Measurements from ENCODE around the gene CAPN9.

The CAPN9 gene

GRCh38 chr1:230786385-230786753 lies 39.2 kb downstream of the CAPN9 start:
- Histone ChIP-seq H3K9me3 (ENCODE audit: control insufficient read depth, insufficient read depth, low read depth, low read length) (no peaks in the 10 kb centered on the region), H3K36me3 (ENCODE audit: control insufficient read depth in 2 of 2, insufficient read depth in 1 of 2, low read length in 2 of 2) (no peaks in the 10 kb centered on the region), H3K4me1 (ENCODE audit: control insufficient read depth, insufficient read depth, low read length) (no peaks in the 10 kb centered on the region), H3K4me3 (ENCODE audit: low read depth, low read length) (no peak overlapping the region), H3K27ac (ENCODE audit: extremely low read depth, low read depth, low read length) (no peak overlapping the region)
- POLR2A ChIA-PET: interaction anchor here (0.6 kb wide), 1 partner anchor 145 kb away, joined by 3 read pairs; no protein-coding TSS in a partner anchor
- CTCF ChIA-PET: interaction anchor here (0.7 to 1.6 kb wide), 2 partner anchors 144 to 970 kb away, joined by 3 read pairs; no protein-coding TSS in a partner anchor
- TF ChIP-seq ZNF626 (tag by site-specific recombination; IDR thresholded peaks at IDR 0.05): no peak
- TF ChIP-seq ZNF16 (tag by site-specific recombination; IDR thresholded peaks at IDR 0.05; ENCODE audit: low read depth): no peak
- no peak for TF ChIP-seq INSM2 (tag by site-specific recombination; IDR thresholded peaks at IDR 0.05)
- TF ChIP-seq ZNF777 (tag by site-specific recombination; IDR thresholded peaks at IDR 0.05; ENCODE audit: borderline replicate concordance): no peak
- TF ChIP-seq, protein P1, sequence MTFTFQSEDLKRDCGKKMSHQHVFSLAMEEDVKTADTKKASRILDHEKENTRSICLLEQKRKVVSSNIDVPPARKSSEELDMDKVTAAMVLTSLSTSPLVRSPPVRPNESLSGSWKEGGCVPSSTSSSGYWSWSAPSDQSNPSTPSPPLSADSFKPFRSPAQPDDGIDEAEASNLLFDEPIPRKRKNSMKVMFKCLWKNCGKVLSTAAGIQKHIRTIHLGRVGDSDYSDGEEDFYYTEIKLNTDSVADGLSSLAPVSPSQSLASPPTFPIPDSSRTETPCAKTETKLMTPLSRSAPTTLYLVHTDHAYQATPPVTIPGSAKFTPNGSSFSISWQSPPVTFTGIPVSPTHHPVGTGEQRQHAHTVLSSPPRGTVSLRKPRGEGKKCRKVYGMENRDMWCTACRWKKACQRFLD (tag by site-specific recombination; IDR thresholded peaks at IDR 0.05): no peak
- TF ChIP-seq ZNF621 (tag by site-specific recombination; IDR thresholded peaks at IDR 0.05): no peak
- no peak for TF ChIP-seq ZNF707 (tag by site-specific recombination; IDR thresholded peaks at IDR 0.05)
- no peak for TF ChIP-seq ZNF114 (tag by site-specific recombination; IDR thresholded peaks at IDR 0.05)
- TF ChIP-seq ZBTB7A (tag by site-specific recombination; IDR thresholded peaks at IDR 0.05; ENCODE audit: low read depth): no peak
- TF ChIP-seq ZNF768 (tag by site-specific recombination; IDR thresholded peaks at IDR 0.05): no peak
- TF ChIP-seq KLF8 (tag by site-specific recombination; IDR thresholded peaks at IDR 0.05): no peak
- TF ChIP-seq ZNF239 (tag by site-specific recombination; IDR thresholded peaks at IDR 0.05): no peak
- no peak for TF ChIP-seq ZNF449 (tag by site-specific recombination; IDR thresholded peaks at IDR 0.05)

DNA sequence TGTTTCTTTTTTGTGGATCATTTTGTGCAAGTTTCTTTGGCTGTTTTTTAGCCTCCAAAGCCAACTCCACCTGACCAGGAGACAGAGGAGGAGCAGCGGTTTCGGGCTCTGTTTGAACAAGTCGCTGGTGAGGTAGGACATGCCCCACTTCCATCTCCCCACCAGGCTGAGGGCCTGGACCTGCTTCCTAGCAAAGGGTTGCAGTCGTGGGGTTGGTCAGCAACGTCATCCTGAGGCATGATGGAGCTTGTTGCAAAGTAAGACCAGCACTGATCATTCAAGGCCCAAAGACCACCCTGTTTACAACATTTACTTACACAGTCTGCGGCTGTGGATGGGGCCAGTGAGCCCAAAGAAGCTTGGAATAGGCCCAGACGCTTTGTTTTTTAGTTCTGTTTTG lies 40.3 kb downstream of the CAPN9 start:
- Histone ChIP-seq H3K9me3 (ENCODE audit: control insufficient read depth, insufficient read depth, low read depth, low read length) (no peaks in the 10 kb centered on the region), H3K4me3 (ENCODE audit: low read depth, low read length) (no peak overlapping the region), H3K36me3 (ENCODE audit: control insufficient read depth in 2 of 2, insufficient read depth in 1 of 2, low read length in 2 of 2) (no peaks in the 10 kb centered on the region), H3K27ac (ENCODE audit: extremely low read depth, low read depth, low read length) (no peak overlapping the region), H3K4me1 (ENCODE audit: control insufficient read depth, insufficient read depth, low read length) (no peaks in the 10 kb centered on the region)
- ChIA-PET POLR2A (interaction anchor here (0.6 kb wide), 1 partner anchor 34 kb away, joined by 3 read pairs; no protein-coding TSS in a partner anchor), CTCF (interaction anchor here (0.7 to 1.6 kb wide), 6 partner anchors 9 to 762 kb away, joined by 3 to 10 read pairs (median 4); no protein-coding TSS in a partner anchor)
- TF ChIP-seq, protein P2, sequence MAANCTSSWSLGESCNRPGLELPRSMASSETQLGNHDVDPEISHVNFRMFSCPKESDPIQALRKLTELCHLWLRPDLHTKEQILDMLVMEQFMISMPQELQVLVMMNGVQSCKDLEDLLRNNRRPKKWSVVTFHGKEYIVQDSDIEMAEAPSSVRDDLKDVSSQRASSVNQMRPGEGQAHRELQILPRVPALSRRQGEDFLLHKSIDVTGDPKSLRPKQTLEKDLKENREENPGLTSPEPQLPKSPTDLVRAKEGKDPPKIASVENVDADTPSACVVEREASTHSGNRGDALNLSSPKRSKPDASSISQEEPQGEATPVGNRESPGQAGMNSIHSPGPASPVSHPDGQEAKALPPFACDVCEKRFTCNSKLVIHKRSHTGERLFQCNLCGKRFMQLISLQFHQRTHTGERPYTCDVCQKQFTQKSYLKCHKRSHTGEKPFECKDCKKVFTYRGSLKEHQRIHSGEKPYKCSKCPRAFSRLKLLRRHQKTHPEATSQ (tag by site-specific recombination; IDR thresholded peaks at IDR 0.05): no peak
- TF ChIP-seq KLF8 (tag by site-specific recombination; IDR thresholded peaks at IDR 0.05): no peak
- no peak for TF ChIP-seq MYNN (tag by site-specific recombination; IDR thresholded peaks at IDR 0.05; ENCODE audit: borderline replicate concordance)
- TF ChIP-seq KLF1 (tag by site-specific recombination; IDR thresholded peaks at IDR 0.05): no peak
- TF ChIP-seq ZNF571 (tag by site-specific recombination; IDR thresholded peaks at IDR 0.05): no peak
- TF ChIP-seq ZNF266 (tag by site-specific recombination; IDR thresholded peaks at IDR 0.05; ENCODE audit: low read depth): no peak
- no peak for TF ChIP-seq ZNF16 (tag by site-specific recombination; IDR thresholded peaks at IDR 0.05; ENCODE audit: low read depth)
- TF ChIP-seq, protein P3, sequence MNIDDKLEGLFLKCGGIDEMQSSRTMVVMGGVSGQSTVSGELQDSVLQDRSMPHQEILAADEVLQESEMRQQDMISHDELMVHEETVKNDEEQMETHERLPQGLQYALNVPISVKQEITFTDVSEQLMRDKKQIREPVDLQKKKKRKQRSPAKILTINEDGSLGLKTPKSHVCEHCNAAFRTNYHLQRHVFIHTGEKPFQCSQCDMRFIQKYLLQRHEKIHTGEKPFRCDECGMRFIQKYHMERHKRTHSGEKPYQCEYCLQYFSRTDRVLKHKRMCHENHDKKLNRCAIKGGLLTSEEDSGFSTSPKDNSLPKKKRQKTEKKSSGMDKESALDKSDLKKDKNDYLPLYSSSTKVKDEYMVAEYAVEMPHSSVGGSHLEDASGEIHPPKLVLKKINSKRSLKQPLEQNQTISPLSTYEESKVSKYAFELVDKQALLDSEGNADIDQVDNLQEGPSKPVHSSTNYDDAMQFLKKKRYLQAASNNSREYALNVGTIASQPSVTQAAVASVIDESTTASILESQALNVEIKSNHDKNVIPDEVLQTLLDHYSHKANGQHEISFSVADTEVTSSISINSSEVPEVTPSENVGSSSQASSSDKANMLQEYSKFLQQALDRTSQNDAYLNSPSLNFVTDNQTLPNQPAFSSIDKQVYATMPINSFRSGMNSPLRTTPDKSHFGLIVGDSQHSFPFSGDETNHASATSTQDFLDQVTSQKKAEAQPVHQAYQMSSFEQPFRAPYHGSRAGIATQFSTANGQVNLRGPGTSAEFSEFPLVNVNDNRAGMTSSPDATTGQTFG (tag by site-specific recombination; IDR thresholded peaks at IDR 0.05; ENCODE audit: borderline replicate concordance): no peak
- TF ChIP-seq ZNF202 (tag by site-specific recombination; IDR thresholded peaks at IDR 0.05; ENCODE audit: borderline replicate concordance): no peak
- no peak for TF ChIP-seq ZNF350 (tag by site-specific recombination; IDR thresholded peaks at IDR 0.05)
- no peak for TF ChIP-seq KLF16 (tag by site-specific recombination; IDR thresholded peaks at IDR 0.05)
- TF ChIP-seq IKZF3 (tag by site-specific recombination; IDR thresholded peaks at IDR 0.05): no peak
- no peak for TF ChIP-seq ZNF138 (tag by site-specific recombination; IDR thresholded peaks at IDR 0.05; ENCODE audit: borderline replicate concordance)
- no peak for TF ChIP-seq ZNF302 (tag by site-specific recombination; IDR thresholded peaks at IDR 0.05; ENCODE audit: low read depth)
- TF ChIP-seq ZNF701 (tag by site-specific recombination; IDR thresholded peaks at IDR 0.05): no peak
- TF ChIP-seq ZNF174 (tag by site-specific recombination; IDR thresholded peaks at IDR 0.05): no peak
